ENCODE measurements around the gene GSX2. TPM values are rescaled to one million over a fixed set of nuclear protein-coding genes. Genes with fewer than 3 reads are reported as not detected.
A peak's percentile ranks its signal among the peaks of the same experiment; 100 is the strongest.
"Not testable (repeated sequence)": the region's sequence is repeated elsewhere in the genome, so short reads cannot be mapped to it uniquely, and the experiment has no call there.

GSX2 gene
- not detected in 2 replicates for total RNA-seq (2014; rRNA removed; shearing (Covaris generic))

- no peak for DNase-seq (ENCODE audit: low spot score)
Observed at GRCh38 chr4:54099748-54100574, at the start of gene GSX2. TSS of gene GSX2 (plus strand) at chr4:54100163. CDS start at chr4:54100345, 182 bp downstream.

- no peak for DNase-seq (ENCODE audit: low spot score)
Observed at GRCh38 chr4:54050214-54050904, 49.6 kb upstream of the GSX2 start.

DNA sequence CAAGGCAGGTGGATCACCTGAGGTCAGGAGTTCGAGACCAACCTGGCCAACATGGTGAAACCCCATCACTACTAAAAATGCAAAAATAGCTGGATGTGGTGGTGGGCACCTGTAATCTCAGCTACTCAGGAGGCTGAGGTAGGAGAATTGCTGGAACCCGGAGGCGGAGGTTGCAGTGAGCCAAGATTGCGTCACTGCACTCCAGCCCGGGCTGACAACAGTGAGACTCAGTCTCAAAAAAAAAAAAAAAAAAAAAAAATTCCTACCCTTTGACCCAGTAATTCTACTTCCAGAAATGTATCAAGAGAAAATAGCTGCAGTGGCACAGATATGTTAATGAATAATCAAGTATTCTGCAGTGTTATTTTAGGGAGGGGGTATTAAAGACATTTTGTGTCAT, 46.6 kb upstream of the GSX2 start:
- DNase-seq (ENCODE audit: low spot score), result not testable (repeated sequence)

- DNase-seq (ENCODE audit: low spot score), result no peak
Observed at GRCh38 chr4:54054501-54054900, 45.5 kb upstream of the GSX2 start.

DNA sequence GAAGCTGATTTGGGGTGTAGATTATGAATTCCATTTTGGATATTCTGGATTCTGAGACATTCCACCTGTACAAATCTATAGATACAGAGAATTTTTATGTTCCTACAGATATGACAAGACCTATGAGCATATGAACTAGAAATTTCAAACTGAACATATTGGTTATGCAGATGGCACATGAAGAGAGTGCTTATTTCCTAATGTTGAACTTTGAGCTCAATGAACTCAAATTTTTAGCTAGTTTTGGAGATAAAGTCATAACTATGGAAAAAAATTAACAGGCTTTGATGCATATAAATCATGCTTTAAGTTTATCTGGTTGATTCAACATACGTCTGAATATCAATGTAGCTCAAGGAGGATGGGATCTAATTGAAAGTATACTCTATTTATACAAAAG, 44.5 kb upstream of the GSX2 start:
- DNase-seq (ENCODE audit: low spot score), result no peak

DNA sequence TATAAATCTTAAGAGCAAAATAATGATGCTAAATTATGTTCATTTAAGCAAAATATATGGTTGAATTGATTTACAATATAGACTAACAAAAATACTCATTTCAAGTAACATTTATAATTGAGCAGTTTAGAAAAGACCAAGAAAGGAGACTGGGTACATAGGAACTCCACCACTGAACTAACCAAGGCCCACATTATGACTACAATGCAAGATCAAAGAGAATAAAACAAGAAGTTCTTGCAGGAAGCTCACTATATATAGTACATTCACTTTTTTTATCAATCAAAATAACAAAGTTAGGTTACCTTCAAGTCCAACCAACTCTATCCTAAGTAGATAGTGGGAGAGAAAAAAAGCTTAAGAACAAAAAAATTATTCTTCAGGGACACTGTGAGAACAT, 43.6 kb upstream of the GSX2 start:
- DNase-seq (ENCODE audit: low spot score), result no peak

GRCh38 chr4:54058171-54058570, 41.8 kb upstream of the GSX2 start:
- DNase-seq (ENCODE audit: low spot score), result no peak

DNA sequence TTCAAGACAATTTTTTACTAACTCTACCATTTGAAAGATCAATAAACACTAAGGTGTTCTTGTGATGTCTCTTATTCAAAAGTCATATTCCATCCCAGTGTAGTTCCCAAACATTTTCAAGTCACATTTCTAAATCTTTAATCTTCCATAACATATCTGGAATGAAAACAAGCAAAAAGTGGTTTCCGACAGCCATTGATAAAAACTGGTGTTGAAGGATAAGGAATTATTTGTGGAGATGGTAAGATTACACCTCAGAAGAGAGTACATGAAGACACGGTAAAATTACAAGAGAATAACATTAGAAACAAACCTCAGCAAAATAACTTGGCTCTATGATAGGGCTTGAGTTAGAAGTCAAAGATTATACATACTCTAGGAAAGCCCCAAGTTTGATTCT, 39.8 kb upstream of the GSX2 start:
- no peak for DNase-seq (ENCODE audit: low spot score)

DNA sequence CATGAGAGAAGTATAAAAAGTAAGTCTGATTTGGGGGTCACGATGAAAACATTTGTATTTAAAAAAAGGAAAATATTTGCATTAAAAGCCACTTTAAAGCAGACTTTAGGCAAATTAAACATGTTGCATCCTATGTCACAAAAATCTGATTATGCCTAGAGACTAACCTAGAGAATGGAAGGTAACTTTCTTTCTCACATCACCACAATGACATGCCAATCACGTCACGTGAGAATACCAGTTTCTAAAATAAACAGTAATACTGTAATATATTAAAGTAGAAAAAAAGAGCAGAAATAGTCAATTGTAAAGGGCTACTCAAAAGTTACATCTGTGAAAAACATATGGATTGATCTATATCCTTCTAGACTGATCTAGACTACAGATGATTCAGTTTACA, 38.9 kb upstream of the GSX2 start:
- no peak for DNase-seq (ENCODE audit: low spot score)

DNA sequence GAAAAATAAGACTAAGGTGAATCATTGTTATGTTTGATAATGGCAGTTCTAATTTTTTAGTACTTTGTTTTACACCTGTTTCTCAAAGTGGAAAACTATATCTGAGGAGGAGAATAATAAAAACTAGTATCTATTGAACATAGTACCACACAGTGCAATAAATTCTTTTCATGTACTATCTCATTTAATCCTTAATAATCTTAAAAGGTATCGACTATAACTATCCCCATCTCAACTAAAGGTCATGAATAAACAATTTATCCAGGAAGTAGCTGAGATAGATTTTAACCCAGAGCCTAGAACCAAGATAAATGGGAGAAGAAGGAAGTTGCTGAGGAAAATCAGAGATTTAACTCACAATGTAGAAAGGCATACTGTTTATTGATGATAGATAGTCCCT, 38.1 kb upstream of the GSX2 start:
- DNase-seq (ENCODE audit: low spot score), result no peak

- DNase-seq (ENCODE audit: low spot score), result no peak
Observed at GRCh38 chr4:54062392-54062791, 37.6 kb upstream of the GSX2 start.

GRCh38 chr4:54063229-54063628, 36.7 kb upstream of the GSX2 start:
- peak; percentile 31 for DNase-seq (ENCODE audit: low spot score)

DNA sequence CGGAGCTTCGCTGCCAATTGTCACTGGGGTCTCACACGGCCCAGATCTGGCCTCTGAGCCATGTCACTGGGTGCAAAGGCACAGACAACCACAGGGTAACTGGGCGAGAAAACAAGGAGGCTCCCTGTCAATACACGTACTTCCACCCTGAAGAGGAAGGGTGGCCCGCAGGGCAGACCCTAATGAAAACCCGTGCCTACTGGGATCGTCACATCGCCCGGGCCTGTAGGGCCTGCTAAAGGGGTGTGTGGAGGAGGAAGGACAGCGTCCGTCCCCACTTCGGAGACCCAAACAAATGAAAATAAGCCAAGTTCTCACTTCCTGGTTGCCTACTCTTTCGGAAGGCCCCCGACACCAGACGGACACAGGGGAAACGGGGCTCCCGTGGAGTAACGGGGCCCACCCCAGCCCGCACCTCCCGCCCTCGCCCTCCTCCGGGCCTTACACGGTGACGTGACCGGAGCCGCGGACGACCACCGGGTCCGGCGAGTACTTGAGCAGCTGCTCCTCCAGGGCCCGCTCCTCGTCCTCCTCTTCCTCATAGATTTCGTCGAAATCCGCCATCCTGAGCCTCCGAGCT, 36.1 kb upstream of the GSX2 start:
- DNase-seq (ENCODE audit: low spot score), result peak; percentile 48

DNA sequence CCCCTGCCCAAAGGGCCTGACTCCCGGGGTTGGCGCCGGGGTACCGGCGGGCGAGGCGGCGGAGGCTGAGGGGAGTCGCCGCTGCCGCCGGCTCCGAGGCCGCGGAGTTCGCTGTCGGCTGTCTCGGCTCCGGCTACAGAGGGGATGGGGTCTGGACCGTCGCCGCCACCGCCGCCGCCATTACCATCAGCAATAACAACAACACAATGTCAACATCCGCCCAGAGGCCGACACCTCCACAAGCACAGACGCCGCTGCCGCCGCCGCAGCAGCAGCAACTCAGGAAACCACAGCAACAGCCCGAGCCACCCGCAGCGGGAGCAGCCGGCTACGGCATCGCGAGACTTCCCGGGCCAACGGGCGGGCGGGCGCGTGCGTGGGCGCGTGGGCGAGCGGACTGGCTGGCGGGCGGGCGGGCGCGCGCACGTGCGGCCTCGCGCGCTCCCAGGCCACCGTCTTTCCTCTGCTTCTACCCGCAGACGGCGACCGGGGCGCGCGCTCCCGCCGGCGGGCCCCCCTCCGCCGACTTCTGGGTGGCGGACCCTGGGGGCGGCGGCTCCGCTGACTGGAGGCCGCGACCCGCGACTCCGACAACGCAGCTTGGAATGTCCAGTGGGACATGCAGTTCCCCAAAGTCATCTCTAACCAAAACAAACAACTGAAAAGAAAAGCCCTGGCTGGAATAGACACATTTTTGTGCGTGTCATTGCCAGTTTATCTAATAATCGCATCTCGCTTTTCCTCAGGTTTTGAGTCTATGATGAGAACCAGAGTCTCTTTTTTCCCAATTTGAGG, 35.4 kb upstream of the GSX2 start, which contains the start of gene CHIC2:
TSS of gene CHIC2 (minus strand) at position 289 of the 795 bp plus-strand sequence. CDS start 305 bp downstream, outside the sequence.
- DNase-seq (ENCODE audit: low spot score), result peak; percentile 87

- no peak for DNase-seq (ENCODE audit: low spot score)
Observed at GRCh38 chr4:54065282-54066087, 34.5 kb upstream of the GSX2 start.

GRCh38 chr4:54066088-54066415, 33.9 kb upstream of the GSX2 start:
- DNase-seq (ENCODE audit: low spot score), result no peak

GRCh38 chr4:54066718-54067129, 33.2 kb upstream of the GSX2 start:
- no peak for DNase-seq (ENCODE audit: low spot score)

GRCh38 chr4:54067166-54067565, 32.8 kb upstream of the GSX2 start:
- peak; percentile 56 for DNase-seq (ENCODE audit: low spot score)

DNA sequence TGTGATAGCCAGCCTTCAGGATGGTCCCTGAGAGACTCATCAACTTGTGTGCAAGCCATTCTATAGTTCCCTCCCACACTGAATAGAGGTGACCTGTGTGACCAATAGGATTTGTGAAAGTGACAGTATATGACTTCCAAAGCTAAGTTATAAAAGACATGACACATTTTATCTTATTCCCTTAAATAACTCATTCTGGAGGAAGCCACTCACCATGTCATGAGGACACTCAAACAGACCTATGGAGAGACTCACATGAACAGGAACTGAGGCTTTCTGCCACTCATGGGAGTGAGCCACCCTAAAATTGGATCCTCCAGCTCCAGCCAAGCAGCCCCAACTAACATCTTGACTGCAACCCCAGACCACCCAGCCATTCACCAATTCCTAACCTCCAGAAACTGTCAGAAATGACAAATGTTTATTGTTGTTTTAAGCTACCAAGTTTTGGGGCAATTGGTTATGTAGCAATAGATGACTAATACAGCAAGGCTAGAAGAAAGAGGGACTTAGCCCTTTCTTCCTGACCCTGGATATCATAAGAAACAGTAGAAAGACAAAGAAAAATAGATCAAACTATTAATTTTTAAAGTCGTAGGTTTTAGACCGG, 26.6 kb upstream of the GSX2 start:
- DNase-seq (ENCODE audit: low spot score), result no peak

DNA sequence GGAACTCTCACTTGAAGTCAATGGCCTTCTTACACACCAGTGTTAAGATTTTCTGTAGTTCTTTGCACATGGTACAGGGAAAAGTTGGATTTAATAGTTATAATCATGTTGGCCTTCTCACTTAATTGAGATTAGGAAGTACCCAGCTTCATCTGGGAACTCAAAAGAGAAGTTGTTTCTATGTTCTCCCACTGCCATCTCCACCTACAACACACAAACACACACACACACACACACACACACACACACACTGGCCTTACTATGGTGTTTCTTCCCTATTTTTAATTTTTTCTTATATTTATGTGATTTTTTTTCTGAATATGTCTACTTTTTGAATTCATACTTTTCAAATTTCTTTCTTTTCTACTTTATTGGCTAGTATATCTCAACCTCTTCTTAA, 25.6 kb upstream of the GSX2 start:
- no peak for DNase-seq (ENCODE audit: low spot score)

DNA sequence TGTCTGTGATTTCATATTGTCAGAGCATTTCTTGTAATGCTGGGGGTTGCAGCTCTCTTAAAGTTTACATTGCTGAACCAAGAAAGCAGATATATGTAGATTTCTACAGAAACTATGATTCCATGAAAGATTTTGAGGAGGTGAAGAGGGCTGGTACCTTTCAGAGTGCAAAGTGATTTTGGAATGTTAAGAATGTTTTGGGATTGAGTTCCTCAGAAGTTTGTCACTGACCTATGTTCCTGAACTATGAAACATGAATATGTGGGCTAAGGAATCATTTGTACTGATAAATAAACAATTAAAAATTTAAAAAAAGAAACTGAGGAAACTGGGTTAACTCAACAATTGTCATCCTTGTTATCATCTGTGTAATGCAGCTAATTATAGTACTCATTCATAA, 23.3 kb upstream of the GSX2 start:
- no peak for DNase-seq (ENCODE audit: low spot score)

All from HT-29 (cell line).